B cell (primary cell): ENCODE data around the gene SERPINI1.

Experiments
- CTCF ChIP-seq: fragments of 200-600 bp; IDR thresholded peaks from one replicate; pipeline ENCODE4 v1.8.0; 2022; ENCODE audit warnings: antibody characterized with exemption, mild to moderate bottlenecking
- EZH2 ChIP-seq: IDR thresholded peaks from 2 replicates; pipeline ENCODE4 v1.6.1; 2012; ENCODE audit warnings: borderline replicate concordance, low read depth, mild to moderate bottlenecking, moderate library complexity, low read length; ENCODE audit not compliant: insufficient read depth, poor library complexity, severe bottlenecking

GRCh38 chr3:167754049-167754448 is 18.5 kb downstream of the SERPINI1 start:
- TF ChIP-seq EZH2 (no peak), CTCF (no peak)
